HG03457 (cell line): ENCODE data around the gene RHPN2.
"Not testable (repeated sequence)": the region's sequence is repeated elsewhere in the genome, so short reads cannot be mapped to it uniquely, and the experiment has no call there.

Source experiments
- ATAC-seq: cut with Tn5 transposase; IDR thresholded peaks from one replicate; pipeline ENCODE4 v1.9.1; 2021; ENCODE audit warnings: moderate number of reproducible peaks; ENCODE audit not compliant: unreplicated experiment

Gene RHPN2

DNA sequence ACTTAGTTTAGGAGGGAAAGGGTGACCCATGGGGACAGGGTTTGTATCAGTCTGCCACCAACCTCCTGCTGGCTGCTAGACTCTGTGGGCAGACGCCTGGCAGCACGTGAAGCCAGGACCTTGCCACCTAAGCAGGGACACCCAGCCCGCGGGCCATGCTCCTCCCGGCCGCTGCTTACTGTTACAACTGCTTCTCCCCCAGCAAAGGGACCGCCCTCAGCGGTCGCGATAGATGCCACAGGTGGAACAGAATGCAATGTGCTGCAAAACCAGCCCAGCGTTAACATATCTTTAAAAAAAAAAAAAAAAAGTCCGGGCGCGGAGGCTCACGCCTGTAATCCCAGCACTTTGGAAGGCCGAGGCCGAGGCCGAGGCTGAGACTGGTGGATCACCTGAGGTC, 1.9 kb upstream of the RHPN2 start:
- ATAC-seq: no peak

DNA sequence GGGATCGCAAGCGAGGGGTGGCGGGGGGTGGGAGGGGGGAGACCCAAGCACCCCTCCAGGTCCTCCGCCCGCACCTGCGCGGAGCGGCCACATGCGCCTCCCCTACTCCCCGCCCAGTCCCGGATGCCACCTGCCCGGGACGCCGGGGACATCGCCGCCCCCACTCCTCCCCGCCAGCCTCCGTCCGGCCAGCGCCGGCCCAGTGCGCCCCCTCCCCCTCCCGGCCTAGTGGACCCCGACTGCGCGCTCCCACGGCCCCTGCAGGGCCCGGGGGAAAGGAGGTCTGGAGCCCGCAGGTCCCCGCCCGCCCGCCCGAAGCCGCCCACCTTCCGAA, 263 bp downstream of the RHPN2 start:
- no peak for ATAC-seq

DNA sequence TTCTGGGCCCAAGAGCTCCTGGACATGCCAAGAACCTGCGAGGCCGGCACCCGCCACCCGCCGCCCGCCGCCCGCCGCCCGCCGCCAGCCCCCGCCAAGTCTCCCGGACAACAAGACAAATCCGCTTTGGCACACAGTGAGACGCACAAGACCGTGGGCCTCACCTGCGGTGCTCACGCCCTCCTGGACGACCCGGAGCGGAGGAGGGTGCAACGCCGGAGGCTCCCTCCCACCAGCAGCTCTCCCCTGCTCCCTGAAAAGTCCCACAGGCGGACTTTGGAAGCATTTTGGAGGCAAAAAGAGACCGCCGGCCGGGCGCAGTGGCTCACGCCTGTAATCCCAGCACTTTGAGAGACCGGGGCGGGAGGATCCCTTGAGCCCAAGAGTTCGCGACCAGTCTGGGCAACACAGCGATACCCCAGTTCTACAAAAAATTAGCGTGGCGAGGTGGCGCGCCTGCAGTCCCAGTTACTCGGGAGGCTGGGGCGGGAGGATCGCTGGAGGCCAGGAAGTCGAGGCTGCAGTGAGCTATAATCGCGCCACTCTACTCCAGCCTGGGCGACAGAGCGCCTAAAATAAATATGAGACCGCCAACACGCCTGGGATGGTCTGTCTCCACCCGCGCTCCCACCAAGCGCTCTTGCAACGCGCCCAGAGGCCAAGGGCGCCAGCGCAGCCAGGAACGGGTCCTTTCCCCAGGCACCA, 783 bp downstream of the RHPN2 start:
- no peak for ATAC-seq

DNA sequence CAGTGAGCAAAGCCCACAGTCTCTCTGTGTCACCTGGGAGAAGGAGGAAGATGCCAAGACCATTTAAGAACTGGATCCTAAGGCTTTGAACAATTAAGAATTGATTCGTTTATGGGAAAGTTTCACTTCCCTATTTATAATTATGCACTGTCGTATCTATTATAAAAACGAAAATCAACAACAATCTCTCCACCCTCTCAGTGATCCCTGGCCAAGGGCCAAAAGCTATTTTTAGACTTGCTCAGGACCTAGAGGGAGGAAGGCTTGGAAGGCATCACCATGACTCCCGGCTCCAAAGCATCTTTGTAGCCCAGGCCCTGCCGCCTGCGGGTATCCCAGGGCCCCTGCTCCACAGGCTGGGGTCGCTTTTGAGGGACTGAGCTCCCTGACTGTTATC, 1.3 kb downstream of the RHPN2 start:
- ATAC-seq: no peak

DNA sequence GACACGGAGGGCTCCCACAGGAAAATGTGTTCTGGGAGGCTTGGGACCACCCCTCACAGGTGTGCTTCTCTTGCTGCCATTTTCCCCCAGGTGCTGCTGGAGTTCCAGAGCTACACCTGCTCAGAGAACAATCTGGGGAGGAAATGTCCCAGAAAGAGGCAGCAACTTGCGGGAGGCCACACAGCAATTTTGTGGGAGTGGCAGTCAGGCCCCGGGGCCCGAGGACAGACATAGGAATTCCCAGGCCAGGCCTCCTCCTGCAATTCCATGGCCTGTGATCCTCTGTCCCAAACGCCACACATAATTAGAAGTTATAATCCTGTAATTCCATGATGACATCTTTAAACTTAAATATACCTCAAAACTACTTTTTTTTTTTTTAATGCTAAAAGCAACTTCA, 1.8 kb downstream of the RHPN2 start:
- ATAC-seq: no peak

DNA sequence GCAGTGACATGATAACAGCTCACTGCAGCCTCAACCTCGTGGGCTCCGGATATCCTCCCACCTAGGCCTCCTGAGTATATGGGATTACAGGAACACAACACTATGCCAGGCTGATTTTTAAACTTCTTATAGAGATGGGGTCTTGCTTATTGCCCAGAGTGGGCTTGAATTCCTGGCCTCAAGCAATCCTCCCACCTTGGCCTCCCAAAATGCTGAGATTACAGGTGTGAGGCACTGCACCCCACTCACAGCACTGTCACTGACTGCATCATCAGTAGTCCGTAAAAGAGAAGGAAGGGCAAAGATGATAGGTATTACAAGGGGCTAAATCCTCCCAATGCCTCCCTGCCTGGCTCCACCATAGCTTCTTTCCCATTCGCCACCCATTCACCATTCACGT, 4.1 kb downstream of the RHPN2 start:
- ATAC-seq: no peak

DNA sequence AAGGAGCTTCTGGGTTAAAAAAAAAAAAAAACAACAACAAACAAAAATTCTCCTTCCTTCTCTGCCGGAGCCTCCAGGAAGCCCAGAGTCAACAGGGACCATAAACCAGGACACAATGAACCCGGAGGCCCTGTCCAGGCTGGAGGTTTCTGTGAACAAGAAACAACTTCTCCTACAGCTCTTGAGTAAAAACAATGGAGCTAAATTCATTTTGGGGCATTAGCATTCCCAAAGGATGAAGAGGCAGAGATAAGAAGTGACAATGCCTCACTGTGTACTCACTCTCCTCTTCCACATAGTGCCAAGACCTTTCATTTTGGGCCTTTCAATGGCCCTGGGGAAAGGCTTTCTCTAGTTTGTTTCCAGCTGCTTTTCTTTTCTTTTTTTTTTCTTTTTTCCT, 9.0 kb downstream of the RHPN2 start:
- ATAC-seq: no peak

DNA sequence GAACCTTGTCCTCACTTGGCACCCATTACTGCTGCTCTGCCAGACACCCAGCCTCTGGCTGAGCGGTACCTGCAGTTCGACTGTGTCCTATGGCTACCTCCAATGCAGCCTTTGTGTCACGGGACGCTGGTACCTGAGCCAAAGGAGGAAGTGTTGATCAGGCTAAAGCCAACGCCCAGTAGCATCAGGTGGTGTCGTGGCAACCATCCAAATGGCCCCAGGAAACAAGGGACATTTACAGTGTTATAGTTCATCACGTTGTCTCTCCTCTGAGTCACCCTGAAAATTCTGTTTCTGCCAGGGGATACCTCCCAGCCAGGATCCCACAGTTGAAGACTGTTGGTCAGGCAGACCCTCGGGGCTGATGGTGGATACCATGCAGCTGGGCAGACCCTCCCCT, 10.1 kb downstream of the RHPN2 start:
- ATAC-seq: no peak

DNA sequence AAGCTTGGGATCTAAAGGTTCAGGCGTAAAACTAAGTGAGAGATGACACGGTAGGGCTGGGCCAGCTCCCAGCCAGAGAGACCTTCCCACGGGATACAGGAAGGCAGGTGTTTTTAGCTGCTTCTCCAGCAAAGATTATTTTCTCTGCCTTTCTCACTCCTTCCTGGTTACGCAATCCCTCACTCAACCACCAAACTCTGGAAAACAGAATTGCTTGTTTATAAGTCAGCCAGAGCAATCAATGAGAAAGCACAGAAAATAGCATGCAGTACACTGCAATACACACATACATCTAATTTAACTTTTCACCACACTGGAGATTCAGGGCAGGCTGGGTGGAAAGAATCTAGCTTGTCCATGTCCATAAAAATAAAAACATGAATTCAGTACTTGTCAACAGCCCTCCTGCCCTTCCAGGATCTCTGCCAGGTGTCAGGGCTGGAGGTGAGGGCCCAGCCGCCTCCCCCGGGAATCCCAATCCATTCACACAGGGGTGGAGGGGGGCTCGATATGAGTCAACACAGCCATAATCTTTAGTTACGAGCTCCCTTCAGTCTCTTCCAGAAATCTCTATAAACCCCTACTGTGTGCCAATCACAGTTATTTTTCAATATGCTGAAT, 12.2 kb downstream of the RHPN2 start:
- no peak for ATAC-seq

DNA sequence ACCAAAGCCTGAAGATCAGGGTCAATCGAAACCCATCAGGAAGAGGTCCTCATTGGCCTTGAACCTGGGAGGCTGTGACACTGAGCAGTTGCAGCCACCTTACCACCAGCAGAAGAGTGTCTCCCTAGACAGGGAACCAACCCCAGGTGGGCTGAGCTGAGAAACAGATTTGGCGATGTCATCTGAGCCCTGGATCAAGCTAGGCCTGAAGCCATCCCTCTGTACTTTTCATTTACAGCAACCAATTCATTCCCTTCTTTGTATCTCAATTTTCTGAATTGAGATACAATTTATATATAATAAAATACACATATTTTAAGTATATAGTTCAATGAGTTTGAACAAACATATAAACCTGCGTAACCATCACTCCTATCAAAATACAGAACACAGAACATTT, 14.6 kb downstream of the RHPN2 start:
- ATAC-seq: no peak

DNA sequence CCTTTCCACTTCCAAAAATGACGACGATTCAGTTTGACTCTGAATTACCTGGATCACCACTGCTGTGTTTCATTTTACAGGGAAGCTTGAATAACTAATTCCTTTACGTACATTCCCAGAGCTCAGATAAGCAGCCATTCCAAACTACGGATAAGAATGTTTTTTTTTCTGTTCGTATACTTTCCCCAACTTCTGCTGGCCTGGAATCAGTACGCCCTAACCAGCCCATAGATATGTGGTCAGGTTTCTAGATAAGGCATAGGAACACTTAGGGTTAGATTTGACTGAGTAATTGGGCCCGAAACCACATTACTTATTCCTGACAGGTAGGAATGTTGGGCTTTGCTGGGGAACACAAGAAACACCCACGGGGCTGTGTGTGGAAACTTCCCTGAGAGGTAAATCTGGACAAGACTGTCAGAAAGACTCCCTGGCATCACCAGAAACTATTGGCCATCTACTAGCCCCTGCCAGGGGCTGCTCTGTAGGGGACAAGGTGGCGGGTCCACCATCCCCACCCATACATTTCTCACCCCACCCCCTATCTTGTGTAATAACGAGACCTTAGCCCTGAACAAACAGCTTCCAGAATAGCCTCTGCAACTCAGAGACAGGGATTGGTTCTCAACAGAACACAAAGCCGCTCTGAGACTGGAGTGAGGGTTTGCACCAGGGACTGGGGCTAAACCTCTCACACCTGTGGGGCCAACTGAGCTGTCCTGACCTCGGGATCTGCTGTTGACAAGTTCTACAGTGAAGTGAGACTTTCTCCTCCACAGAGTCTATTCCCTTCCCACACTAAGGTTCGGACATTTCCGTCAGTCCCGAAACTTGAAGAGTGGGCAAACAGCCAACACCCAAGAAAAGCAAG, 15.6 kb downstream of the RHPN2 start:
- no peak for ATAC-seq

DNA sequence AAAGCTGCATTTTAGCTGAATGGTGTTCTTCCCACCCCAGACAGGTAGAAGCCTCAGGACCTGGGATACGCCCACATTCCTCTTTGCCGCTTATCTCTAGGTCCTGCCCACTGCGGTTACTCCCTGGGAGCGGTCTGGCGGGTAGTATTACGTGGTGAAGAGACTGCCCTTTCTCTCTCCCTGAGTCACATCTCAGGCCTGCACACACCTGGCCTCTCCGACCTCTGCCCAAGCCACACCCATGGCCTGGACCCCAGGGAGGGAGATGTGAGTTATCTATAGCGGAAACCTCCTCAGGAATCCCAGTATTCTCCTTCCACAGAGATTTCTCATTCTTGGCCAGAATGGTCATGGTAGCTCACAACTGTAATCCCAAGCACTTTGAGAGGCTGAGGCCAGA, 17.3 kb downstream of the RHPN2 start:
- ATAC-seq: no peak

DNA sequence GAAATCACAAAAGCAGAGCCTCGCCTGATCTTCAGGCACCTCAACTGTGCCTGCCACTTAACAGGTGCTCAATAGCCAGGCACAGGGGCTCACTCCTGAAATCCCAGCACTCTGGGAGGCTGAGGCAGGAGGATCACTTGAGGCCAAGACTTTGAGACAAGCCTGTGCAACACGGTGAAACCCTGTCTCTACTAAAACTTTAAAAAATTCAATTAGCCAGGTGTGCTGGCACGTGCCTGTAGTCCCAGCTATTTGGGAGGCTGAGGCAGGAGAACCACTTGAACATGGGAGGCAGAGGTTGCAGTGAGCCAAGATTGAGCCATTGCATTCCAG, 22.9 kb downstream of the RHPN2 start:
- ATAC-seq: not testable (repeated sequence)

DNA sequence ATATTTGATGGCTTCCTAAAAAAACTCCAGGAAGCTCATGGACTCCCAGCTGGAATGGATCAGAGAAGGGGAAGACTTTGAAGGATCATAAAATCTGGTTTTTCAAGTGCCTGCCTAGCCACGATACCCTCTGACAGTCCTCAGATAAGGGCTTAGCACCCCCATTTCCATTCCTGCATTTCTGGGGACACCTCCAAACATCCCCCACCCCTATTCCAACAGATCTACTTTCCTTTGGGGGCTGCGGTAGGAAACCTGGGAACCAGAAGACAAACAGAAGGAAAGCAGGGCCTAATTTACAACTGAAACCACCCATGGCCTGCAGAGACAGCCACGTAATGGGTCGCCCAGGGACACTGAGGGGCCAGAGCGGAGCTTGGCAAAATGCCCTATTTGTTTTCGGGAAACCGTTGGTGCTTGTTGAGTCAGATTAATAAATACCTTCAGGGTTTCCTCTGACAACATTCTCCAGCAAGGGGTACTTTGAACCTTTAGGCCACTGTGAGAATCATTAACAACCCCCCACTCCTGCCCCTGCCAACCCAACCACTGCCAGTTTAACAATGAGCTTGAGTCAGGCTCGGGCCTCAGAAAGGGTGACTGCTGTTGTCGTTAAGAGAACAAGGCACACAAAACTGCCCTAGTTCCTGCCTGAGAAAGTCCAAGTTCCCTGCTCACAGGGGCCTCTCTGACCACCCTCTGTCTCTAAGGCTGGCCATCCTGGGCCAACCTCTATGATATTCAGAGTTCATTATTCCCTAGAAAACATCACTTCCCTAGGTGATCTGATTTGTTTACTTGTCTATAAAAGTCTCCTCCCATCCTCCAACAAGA, 23.5 kb downstream of the RHPN2 start:
- no peak for ATAC-seq

DNA sequence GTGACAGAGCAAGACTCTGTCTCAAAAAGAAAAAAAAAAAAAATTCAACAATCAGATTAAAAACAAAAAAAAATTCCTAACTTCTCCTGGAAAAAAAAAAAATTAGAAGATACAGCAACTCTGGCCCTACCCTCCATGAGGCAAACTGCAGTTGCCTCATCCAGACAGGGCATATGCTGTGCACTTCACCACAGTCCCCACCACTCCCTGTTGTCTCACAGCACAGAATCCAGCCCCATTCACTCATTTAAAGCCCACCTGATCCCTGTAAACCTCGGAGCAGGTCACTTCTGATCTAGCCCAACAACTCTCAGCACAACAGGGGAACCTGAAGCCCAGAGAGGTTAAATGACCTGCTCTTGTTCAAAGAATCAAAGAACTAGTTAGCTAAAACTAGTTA, 24.9 kb downstream of the RHPN2 start:
- no peak for ATAC-seq

DNA sequence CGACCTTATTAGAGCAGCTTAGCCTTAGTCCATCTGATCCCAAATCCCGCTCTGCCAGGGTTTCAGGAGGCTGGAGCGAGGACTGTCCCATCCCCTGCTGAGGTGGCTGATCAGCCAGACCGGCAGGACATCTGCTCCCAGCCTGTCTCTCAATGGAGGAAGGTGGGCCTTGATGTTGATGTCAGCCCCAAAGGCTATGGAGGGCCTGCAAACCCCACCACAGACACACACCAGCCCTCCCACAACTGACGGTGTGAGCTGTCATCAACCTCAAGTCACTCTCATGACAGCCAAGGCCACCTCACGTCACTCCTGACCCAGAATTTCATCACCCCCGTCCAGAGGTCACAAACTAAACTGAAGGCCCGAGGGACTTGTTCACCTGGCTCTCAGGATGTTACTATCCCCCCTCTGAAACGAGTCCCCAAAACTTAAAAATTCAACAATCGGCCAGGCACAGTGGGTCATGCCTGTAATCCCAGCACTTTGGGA, 25.5 kb downstream of the RHPN2 start:
- ATAC-seq: no peak

DNA sequence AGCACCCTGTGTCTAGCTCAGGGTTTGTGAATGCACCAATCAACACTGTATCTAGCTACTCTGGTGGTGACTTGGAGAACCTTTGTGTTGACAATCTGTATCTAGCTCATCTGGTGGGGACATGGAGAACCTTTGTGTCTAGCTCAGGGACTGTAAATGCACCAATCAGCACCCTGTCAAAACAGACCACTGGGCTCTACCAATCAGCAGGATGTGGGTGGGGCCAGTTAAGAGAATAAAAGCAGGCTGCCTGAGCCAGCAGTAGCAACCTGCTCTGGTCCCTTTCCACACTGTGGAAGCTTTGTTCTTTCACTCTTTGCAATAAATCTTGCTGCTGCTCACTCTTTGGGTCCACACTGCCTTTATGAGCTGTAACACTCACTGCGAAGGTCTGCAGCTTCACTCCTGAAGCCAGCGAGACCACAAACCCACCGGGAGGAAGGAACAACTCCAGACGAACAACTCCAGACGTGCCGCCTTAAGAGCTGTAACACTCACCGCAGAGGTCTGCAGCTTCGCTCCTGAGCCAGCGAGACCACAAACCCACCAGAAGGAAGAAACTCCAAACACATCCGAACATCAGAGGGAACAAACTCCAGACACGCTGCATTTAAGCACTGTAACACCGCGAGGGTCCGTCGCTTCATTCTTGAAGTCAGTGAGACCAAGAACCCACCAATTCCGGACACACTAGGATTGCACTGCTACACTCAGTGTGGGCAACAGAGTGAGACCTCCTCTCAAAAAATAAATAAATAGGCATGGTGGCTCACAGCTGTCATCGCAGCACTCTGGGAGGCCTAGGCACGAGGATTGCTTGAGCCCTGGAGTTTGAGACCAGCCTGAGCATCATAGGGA, 27.3 kb downstream of the RHPN2 start:
- not testable (repeated sequence) for ATAC-seq

DNA sequence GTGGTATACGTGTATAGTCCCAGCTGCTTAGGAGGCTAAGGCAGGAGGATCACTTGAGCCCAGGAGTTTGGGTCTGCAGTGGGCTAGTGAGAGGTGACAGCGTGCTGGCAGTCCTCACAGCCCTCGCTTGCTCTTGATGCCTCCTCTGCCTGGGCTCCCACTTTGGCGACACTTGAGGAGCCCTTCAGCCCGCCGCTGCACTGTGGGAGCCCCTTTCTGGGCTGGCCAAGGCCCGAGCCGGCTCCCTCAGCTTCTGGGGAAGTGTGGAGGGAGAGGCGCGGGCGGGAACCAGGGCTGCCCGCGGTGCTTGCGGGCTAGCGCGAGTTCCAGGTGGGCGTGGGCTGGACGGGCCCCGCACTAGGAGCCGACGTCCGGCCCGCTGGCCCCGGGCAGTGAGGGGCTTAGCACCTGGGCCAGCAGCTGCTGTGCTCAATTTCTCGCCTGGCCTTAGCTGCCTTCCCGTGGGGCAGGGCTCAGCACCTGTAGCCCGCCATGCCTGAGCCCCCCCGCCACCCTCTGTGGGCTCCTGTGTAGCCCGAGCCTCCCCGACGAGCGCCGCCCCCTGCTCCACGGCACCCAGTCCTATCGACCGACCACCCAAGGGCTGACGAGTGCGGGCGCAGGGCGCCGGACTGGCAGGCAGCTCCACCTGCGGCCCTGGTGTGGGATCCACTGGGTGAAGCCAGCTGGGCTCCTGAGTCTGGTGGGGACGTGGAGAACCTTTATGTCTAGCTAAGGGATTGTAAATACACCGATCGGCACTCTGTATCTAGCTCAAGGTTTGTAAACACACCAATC, 28.1 kb downstream of the RHPN2 start:
- ATAC-seq: not testable (repeated sequence)

DNA sequence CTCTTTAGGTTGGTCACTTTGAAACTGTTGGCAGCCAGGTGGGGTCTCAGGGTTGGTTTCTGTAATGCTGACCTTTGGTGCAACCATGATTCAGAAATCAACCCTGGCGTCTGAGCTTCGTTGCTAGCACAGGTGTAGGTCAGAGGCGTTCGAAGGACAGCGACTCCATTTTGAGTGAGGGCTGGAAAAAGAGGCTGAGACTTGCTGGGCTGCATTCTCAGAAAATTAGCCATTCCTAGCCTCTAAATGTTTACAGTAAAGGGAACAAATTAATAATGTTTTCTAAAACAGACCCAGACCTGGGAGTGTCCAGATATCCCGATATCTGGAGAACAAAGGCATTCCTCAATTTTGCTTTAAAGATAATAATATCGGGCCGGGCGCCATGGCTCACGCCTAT, 29.2 kb downstream of the RHPN2 start:
- ATAC-seq: no peak
